GM18520 (cell line): ENCODE results near the gene SPDEF.
A peak's percentile ranks its signal among the peaks of the same experiment; 100 is the strongest.

ENCODE experiments used
- ATAC-seq: cut with Tn5 transposase; IDR thresholded peaks from one replicate; pipeline ENCODE4 v1.9.1; 2021; ENCODE audit not compliant: unreplicated experiment

SPDEF gene

GRCh38 chr6:34528996-34529664, 27.0 kb downstream of the SPDEF start:
- no peak for ATAC-seq

GRCh38 chr6:34527751-34528670, 28.1 kb downstream of the SPDEF start:
- no peak for ATAC-seq

GRCh38 chr6:34526992-34527728, 29.0 kb downstream of the SPDEF start:
- ATAC-seq: peak; percentile 82

- no peak for ATAC-seq
These were observed 29.7 kb downstream of the SPDEF start for GRCh38 chr6:34526241-34526972.

GRCh38 chr6:34525431-34526175, 30.5 kb downstream of the SPDEF start:
- ATAC-seq: no peak

GRCh38 chr6:34524971-34525370, 31.2 kb downstream of the SPDEF start:
- no peak for ATAC-seq

- ATAC-seq: no peak
These were observed 31.6 kb downstream of the SPDEF start for GRCh38 chr6:34524499-34524898.

GRCh38 chr6:34523441-34524206, 32.5 kb downstream of the SPDEF start:
- ATAC-seq: no peak

- ATAC-seq: no peak
These were observed 33.4 kb downstream of the SPDEF start for GRCh38 chr6:34522761-34523160.

- no peak for ATAC-seq
These were observed 34.5 kb downstream of the SPDEF start for GRCh38 chr6:34521463-34522285.

- ATAC-seq: no peak
These were observed 35.3 kb downstream of the SPDEF start for GRCh38 chr6:34520645-34521462.

- ATAC-seq: no peak
These were observed 36.0 kb downstream of the SPDEF start for GRCh38 chr6:34519971-34520644.

- ATAC-seq: no peak
These were observed 37.3 kb downstream of the SPDEF start for GRCh38 chr6:34518669-34519365.

GRCh38 chr6:34517966-34518365, 38.2 kb downstream of the SPDEF start:
- no peak for ATAC-seq

GRCh38 chr6:34517461-34517881, 38.7 kb downstream of the SPDEF start:
- no peak for ATAC-seq
